GM12865 (cell line): ENCODE results near the gene STAG1.
A peak's percentile ranks its signal among the peaks of the same experiment; 100 is the strongest.

Experiments
- DNase-seq: peaks from one replicate; pipeline ENCODE4 v3.0.0; 2010; ENCODE audit warnings: low read depth
- H3K4me3 ChIP-seq: 2 replicates; pipeline ENCODE4 v1.5.1; 2011; ENCODE audit warnings: mild to moderate bottlenecking, low read depth, low read length, control low read depth
- TF ChIP-seq, protein P1 (sequence below): IDR thresholded peaks from 2 replicates; pipeline ENCODE4 v1.5.1; 2011; ENCODE audit warnings: low read length, control low read depth, low read depth, inconsistent platforms; ENCODE audit not compliant: insufficient read depth; ENCODE audit errors: missing control alignments

The STAG1 gene

DNA sequence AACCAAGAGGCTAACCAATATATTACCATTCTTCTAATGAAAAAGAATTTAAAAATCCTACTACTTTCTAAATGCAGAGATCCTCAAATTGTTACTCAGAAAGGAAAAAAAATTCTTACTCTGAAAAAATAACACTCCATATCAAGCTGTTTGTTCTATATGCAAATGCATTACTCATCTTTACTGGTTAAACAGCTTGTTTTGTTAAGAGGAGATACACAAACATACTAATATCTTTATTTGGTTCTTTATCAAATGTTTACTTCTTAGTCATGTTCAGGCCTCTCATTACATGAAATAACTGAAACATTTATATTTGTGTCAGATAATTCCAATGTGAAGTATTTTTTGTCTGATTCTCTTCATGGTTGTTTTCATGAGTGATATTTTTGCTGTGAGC, 355.3 kb downstream of the STAG1 start:
- TF ChIP-seq, protein P1, sequence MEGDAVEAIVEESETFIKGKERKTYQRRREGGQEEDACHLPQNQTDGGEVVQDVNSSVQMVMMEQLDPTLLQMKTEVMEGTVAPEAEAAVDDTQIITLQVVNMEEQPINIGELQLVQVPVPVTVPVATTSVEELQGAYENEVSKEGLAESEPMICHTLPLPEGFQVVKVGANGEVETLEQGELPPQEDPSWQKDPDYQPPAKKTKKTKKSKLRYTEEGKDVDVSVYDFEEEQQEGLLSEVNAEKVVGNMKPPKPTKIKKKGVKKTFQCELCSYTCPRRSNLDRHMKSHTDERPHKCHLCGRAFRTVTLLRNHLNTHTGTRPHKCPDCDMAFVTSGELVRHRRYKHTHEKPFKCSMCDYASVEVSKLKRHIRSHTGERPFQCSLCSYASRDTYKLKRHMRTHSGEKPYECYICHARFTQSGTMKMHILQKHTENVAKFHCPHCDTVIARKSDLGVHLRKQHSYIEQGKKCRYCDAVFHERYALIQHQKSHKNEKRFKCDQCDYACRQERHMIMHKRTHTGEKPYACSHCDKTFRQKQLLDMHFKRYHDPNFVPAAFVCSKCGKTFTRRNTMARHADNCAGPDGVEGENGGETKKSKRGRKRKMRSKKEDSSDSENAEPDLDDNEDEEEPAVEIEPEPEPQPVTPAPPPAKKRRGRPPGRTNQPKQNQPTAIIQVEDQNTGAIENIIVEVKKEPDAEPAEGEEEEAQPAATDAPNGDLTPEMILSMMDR = no peak
- no peak overlapping the region for H3K4me3 ChIP-seq
- DNase-seq = no peak

DNA sequence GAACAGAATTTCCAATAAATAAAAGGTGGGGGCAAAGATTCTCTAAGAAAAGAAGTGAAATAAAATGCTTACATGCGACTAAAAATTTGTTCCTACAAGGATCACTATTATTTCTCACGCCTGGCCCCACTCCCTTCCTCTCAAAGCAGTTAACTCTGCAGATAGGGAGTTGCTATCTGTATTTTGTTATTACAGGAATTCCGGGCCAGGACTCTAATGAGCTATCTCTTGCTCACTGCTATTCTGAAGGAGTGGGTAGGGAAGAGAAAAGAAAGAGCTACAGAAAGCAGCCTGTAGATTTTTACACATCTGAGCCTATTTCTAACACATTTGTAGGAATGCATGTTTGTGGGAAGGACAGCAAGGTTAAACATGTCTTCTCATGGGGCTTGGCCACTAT, 361.6 kb downstream of the STAG1 start:
- no peak overlapping the region for H3K4me3 ChIP-seq
- TF ChIP-seq, protein P1 = no peak
- no peak for DNase-seq

DNA sequence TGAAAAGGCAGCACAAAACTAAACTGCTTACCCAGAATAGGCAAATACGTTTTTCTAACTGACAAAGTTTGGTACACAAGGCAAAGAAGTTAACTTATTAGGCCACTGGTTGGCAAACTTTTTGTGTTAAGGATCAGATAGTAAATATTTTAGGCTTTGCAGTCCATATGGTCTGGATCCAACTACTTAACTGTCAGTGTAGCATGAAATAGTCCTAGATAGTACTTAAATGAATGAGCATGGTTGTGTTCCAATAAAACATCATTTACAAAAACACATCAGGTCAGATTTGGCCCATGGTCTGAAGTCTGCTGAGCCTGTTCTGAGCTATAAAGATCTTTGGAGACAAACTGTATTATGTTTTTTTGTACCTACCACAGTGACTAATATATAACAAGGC, 365.1 kb downstream of the STAG1 start:
- TF ChIP-seq, protein P1 = no peak
- no peak for DNase-seq
- H3K4me3 ChIP-seq = no peak overlapping the region

DNA sequence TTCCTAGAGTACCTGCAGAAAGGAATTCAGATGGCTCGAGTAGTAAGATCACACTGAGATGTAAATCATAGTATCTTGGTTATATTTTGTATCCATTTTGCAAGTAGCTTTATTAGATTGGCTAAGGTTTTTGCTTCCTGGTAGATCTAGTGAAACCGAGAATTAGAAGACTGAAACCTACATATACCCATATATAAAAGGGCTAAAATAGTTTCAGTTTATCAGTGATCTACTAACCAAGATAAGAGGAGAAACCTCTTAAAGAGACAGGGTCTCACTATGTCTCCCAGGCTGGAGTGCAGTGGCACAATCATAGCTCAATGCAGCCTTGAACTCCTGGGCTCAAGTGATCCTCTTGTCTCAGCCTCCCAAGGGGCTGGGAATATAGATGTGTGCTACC, 366.7 kb downstream of the STAG1 start:
- DNase-seq = peak; percentile 47
- TF ChIP-seq, protein P1 = no peak
- H3K4me3 ChIP-seq = no peak overlapping the region

DNA sequence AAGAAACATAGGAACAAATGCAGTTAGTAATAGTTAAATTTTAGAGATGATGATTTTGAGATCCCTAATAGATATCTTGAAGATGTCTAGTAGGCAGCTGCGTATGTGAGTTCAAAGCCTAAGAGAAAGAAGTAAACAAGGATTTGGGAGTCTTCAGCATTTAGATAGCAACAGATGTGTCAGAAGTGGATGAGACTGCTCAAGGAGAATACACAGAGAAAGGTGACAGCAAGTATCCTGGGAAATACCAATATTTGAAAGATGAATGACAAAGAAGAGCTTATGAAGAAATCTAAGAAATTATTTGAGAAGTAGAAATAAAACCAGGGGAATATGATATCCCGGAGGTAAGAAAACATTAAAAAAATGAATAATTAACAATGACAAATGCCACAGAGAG, 371.1 kb downstream of the STAG1 start:
- DNase-seq = no peak
- TF ChIP-seq, protein P1 = no peak
- H3K4me3 ChIP-seq = no peak overlapping the region

DNA sequence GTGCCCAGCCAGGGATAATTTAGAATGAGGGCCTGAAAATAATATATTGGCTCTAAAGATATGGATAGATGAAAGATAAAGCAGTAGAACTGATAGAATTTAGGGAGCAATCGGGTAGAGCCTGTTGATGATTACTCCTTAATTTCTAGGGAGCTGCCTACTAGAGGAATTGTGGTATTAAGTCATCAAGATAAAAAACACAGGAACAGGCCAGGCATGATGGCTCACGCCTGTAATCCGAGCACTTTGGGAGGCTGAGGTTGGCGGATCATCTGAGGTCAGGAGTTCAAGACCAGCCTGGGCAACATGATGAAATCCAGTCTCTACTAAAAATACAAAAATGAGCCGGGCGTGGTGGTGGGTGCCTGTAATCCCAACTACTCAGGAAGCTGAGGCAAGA, 371.6 kb downstream of the STAG1 start:
- no peak overlapping the region for H3K4me3 ChIP-seq
- TF ChIP-seq, protein P1 = no peak
- no peak for DNase-seq

DNA sequence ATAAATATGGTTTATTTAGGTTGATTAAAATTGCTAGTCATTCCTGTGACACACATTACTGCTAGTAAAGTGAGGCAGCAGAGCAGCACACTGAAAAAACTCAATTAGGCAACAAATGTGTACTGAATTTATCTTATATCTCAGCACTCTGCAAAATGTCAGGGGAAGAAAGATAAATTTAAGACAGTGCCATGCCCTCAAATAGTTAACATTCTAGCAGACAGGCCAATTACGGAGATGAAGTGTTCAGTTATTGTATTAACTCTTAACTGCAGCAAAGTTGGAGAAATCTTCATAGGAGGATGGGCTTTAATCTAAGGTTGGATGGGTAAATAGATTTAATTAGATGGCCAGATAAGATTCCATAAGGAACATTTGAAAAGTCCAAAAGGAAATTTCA, 374.2 kb downstream of the STAG1 start:
- H3K4me3 ChIP-seq = no peak overlapping the region
- DNase-seq = no peak
- TF ChIP-seq, protein P1 = no peak
